ENCODE results near the gene LCN6.
"Not testable (repeated sequence)": the region's sequence is repeated elsewhere in the genome, so short reads cannot be mapped to it uniquely, and the experiment has no call there.

LCN6 gene

GRCh38 chr9:136786451-136786850, 38.1 kb upstream of the LCN6 start:
- no peak for DNase-seq (ENCODE audit: low read depth)
- no peak overlapping the region for H3K4me3 ChIP-seq (replicated peaks; ENCODE audit: low read depth, low read length)
- TF ChIP-seq CTCF (IDR thresholded peaks at IDR 0.05; ENCODE audit: low read length, missing control alignments) = no peak

- not testable (repeated sequence) for DNase-seq (ENCODE audit: low read depth)
Observed at GRCh38 chr9:136785565-136786355, 37.4 kb upstream of the LCN6 start.

GRCh38 chr9:136784997-136785361, 36.7 kb upstream of the LCN6 start:
- no peak for TF ChIP-seq CTCF (IDR thresholded peaks at IDR 0.05; ENCODE audit: low read length, missing control alignments)

More at GRCh38 chr9:136785565-136786355, 37.4 kb upstream of the LCN6 start:
- H3K4me3 ChIP-seq (replicated peaks; ENCODE audit: low read depth, low read length) = not testable (repeated sequence)

GRCh38 chr9:136784249-136784996, 36.1 kb upstream of the LCN6 start:
- DNase-seq (ENCODE audit: low read depth) = no peak
- peak; percentile 22 for TF ChIP-seq CTCF (IDR thresholded peaks at IDR 0.05; ENCODE audit: low read length, missing control alignments)
- no peak overlapping the region for H3K4me3 ChIP-seq (replicated peaks; ENCODE audit: low read depth, low read length)

More at GRCh38 chr9:136784997-136785361, 36.7 kb upstream of the LCN6 start:
- H3K4me3 ChIP-seq (replicated peaks; ENCODE audit: low read depth, low read length) = no peak overlapping the region
- no peak for DNase-seq (ENCODE audit: low read depth)

- H3K4me3 ChIP-seq (replicated peaks; ENCODE audit: low read depth, low read length) = no peak overlapping the region
- no peak for DNase-seq (ENCODE audit: low read depth)
- TF ChIP-seq CTCF (IDR thresholded peaks at IDR 0.05; ENCODE audit: low read length, missing control alignments) = no peak
Observed at GRCh38 chr9:136782452-136782851, 34.1 kb upstream of the LCN6 start.

- peak; percentile 11 for TF ChIP-seq CTCF (IDR thresholded peaks at IDR 0.05; ENCODE audit: low read length, missing control alignments)
- DNase-seq (ENCODE audit: low read depth) = no peak
- H3K4me3 ChIP-seq (replicated peaks; ENCODE audit: low read depth, low read length) = no peak overlapping the region
Observed at GRCh38 chr9:136779808-136780207, 31.5 kb upstream of the LCN6 start.

GRCh38 chr9:136777359-136777758, 29.0 kb upstream of the LCN6 start:
- H3K4me3 ChIP-seq (replicated peaks; ENCODE audit: low read depth, low read length) = no peak overlapping the region
- TF ChIP-seq CTCF (IDR thresholded peaks at IDR 0.05; ENCODE audit: low read length, missing control alignments) = no peak
- no peak for DNase-seq (ENCODE audit: low read depth)

All from fibroblast of pulmonary artery (primary cell).